RPMI7951 (cell line): Measurements from ENCODE around the gene PTPRN2. TPM values are rescaled to one million over a fixed set of nuclear protein-coding genes. Genes with fewer than 3 reads are reported as not detected.

ENCODE experiments used
- DNase-seq: peaks from one replicate; pipeline ENCODE4 v3.0.0-alpha.2; 2012; ENCODE audit warnings: low read depth
- total RNA-seq: library from RNA; depleted of rRNA; stranded (reverse); fragments of >200 nt; shearing (Covaris generic); gene quantifications from 2 replicates; pipeline ENCODE4 v1.2.3, GENCODE V29; 2014

PTPRN2 gene
- total RNA-seq, 1 experiment from 2014 or later: 9.0 TPM

DNA sequence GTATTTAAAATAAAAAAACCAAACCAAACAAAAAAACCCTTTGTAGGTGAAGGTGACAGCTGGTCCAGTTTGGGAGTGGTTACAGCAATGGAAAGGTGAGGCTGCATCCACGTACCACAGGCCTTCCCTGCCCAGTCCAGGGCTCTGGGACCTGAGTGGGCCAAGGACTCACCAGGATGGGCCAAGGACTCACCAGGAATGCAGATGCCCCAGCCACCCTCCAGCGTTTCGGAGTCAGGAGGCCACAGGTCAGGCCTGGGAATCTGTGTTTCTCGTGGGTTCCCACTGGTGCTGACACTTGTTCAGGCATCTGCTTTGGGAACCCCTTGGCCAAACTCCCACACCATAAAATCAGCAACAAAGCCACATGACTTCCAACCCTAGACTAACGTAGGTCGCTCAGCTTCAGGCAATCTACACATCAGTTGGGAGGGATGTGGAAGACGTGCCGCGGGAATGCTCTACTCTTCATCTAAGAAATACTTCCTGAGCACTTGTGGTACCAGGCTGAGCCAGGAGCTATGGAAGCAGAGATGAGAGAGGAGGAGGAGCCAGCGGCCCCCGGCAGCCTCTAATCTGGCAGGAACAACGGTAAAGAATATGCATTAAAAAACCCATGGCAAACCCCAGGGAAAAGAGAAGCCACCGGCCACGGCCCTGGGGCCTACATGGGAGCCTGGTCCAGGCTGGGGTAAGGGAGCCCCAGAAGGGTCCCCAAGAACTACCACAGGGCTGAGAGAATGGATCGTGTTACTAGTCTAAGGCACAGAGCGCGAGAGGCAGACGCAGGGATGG, 473.4 kb downstream of the PTPRN2 start:
- DNase-seq: no peak

- DNase-seq: no peak
Observed at GRCh38 chr7:158113321-158114025, 474.1 kb downstream of the PTPRN2 start.

DNA sequence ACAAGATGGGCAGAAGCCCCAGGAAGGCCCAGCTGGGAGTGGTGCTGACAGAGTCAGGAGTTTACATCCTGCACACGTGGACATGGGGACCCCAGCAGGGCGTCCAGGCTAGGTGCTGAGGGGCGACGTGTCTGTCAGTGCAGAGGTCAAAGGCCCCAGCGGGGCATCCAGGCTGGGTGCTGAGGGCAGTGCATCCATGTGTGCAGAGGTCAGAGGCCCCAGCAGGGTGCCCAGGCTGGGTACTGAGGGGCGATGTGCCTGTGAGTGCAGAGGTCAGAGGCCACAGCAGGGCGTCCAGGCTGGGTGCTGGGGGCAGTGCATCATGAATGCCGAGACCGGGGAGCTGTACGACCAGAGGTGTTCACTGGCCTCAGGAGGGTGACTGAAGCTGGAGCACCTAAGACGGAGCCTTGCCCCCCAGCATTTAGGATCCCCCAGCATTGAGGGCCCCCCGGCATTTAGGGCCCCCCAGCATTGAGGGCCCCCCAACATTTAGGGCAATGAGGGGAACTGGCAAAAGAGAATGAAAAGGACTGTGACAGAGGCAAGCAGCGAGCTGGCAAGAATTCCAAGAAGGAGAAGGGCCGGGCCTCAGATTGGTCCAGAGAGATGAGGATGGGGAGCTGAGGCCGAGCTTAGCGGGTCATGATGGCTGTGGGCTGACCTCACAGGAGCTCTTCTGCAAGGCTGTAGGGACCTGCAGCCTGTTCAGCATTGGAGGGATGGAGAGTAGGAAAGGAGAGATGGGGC, 474.9 kb downstream of the PTPRN2 start:
- DNase-seq: no peak

DNA sequence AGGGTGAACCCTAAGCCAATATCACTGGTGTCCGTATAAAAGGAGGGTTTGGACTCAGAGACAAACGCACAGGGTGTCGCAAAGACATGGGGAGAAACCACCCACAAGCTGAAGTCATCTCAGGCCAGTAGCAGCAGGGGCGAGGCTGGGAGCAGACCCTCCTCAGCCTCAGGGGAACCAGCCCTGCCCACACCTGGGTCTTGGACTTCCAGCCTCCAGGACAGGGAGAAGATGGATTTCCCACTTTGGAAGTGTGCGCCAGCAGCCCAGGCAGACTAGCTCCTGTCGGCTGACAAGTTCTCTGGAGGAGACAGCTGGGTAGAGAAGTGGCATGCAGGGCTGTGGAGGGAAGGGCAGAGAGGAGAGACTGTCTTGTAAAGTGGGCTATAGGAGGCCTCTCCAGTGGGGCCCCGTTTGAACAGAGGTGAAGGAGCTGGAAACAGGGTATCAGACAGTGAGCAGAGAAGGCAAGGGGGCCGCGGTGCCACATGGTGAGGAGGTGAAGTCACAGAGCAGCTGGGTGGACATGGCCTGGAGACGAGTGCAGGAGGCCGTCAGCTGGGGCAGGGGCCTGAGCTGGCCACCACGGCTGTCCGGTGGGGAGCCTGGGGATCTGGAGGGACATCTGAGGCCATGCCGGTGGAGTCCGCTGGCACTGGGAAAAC, 475.6 kb downstream of the PTPRN2 start:
- no peak for DNase-seq

- DNase-seq: no peak
Observed at GRCh38 chr7:158111049-158111751, 476.4 kb downstream of the PTPRN2 start.

DNA sequence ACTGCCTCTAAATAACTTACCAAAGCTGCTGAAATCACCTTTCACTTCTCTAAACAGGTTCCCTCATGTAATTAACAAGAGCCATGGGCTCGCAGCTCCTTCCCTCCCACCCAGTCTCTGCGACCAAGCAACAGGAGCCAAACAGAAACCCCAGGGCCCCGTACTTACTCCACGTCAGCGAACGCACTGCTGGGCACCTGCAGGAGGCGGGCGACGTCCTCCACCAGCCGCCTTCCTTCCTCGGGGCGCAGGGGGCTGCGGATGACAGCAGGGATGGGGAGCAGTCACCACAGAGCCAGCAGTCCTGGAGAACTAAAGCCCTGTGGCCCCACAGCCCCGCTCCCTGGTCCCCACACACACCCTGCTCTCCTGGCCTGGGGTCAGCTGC, 477.0 kb downstream of the PTPRN2 start:
- DNase-seq: no peak

DNA sequence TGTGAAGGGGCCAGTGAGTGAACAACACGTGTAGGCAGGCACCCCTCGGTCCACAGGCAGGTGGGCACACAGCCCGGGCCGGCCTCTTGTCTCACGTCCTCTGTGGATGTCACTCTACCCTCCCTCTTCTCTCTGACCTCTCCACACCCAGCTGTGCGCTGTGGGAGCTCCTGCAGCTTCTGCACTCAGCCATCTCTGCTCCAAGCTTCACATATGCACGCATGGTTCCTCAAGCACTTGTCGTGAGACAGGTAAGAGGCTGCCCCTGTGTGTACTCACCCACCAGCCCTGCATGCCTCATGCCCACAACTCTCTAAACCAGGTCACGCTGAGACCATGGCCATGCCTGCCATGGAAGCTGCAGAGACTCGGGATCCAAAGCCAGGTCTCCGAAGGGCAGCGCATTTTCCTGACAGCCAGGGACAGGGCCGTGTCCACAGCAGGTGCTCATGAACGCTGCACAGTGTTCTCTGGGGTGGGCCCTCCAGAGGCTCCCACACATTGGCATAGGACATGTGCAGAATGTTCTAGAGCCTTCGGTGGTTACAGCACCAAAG, 477.5 kb downstream of the PTPRN2 start:
- no peak for DNase-seq

- DNase-seq: peak; percentile 17
Observed at GRCh38 chr7:158109364-158110033, 478.1 kb downstream of the PTPRN2 start.

DNA sequence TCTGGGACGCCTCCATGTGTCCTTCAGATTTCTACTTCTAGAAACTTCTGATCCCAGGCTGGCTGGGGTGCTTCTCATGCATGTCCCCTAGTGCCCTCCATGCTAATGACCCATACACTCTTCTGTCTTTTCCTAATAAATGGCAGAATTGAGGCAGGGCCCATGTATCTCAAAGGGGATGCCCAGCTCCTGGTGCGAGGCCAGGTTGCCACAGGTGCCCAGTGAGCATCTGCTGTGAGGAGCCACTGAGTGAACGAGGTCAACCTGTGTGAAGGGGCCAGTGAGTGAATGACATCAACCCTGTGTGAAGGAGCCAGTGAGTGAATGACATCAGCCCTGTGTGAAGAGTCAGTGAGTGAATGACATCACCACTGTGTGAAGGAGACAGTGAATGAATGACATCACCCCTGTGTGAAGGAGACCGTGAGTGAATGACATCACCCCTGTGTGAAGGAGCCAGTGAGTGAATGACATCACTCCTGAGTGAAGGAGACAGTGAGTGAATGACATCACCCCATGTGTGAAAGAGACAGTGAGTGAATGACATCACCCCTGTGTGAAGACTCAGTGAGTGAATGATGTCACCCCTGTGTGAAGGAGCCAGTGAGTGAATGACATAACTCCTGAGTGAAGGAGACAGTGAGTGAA, 478.9 kb downstream of the PTPRN2 start:
- no peak for DNase-seq

GRCh38 chr7:158107806-158108205, 479.8 kb downstream of the PTPRN2 start:
- DNase-seq: no peak

DNA sequence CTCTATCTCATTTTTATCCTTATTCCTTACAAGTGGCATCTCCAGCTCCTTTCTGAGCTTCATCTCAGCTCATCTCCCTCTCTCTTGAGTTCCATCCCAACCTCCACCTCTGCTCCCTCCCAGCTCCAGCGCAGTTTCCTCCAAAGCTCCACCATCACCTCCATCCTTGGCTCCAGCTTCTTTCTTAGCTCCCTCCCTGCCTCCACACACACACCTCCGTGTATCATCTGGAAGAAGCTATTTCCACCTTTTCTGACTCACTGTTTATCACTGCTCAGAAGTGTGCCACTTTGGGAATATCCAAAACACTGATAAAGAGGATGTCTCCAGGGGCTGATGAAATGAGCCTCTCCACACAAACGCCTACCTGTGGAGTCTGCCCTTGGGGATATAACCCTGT, 481.4 kb downstream of the PTPRN2 start:
- DNase-seq: no peak

GRCh38 chr7:158103378-158103777, 484.2 kb downstream of the PTPRN2 start:
- no peak for DNase-seq

DNA sequence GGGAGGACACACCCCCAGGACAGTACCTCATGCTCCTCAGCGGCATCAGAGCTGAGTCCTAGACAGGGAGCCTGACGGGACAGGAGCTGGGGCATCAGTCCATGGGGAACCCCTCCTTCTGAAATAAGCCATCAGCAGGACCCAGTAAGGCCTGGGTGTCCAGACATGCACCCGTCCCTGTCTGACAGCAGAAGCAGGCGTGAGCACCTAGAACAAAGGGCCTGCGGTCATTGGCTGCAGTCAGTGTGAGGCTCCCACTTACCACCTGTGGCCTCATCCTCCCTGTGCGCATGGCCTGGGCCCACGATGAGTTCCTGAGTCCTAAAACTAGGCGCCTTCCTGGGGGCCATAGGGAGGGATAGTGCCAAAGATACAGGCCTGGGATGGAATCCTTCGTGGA, 484.7 kb downstream of the PTPRN2 start:
- DNase-seq: no peak

DNA sequence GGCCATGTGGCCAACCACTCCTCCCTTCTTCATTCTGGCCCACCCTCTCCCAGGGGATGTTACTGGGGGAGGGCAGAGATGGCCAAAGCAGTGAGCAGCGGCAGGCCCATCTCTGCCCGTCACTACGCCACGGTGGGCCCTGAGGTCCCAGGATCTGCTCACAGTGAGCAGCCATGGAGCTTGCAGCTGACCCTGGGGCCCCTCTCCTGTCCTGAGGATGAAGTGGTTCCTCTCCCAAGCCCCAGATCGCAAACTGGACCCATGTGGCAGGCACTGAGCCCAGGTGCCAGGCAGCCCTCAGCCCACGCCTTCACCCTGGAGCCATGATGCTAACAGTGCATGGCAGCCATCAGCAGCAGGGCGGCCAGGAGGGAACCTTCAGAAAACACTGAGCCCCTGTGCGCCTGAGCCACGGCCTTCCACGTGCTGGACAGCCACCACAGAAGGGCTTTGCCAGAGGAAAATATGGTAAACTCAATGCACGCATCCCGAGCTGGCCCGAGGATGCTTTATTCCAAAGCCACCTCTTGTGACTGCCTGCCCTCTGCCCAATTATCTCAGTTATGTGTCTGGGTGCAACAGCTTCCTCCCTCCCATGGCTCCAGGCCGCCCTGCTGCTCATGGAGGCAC, 485.7 kb downstream of the PTPRN2 start:
- DNase-seq: no peak

GRCh38 chr7:158098125-158099030, 489.2 kb downstream of the PTPRN2 start:
- DNase-seq: no peak

DNA sequence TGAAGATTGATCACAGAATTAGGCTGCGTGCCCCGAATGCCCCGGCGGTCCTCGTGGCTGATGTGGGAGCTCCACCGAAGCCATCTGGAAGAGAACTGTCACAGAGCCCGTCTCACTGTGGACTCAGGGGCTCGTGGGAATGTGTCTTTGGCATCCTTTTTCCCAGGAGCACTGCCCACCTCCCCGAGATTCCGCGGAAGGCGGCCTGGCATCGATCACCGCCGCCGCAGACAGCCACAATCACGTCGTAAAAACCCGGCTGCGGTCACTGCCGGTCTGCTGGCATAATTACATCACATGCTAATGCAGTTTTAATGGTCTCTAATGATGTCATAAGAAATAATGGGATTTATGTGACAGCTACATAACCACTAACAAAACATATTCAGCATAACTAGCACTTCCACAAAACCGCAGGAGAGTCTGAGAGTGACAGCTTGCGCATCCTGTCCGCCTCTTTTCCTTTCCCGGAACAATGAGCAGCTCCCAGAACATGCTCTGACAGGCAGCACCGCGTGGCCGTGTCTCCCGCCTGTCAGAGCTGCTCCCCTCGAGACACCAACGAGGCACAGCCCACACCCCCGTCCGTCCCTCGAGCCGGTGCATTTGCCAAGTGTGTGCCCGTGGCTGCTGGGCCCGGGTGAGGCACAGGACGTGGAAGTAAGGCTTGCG, 490.0 kb downstream of the PTPRN2 start:
- DNase-seq: peak; percentile 3

- DNase-seq: no peak
Observed at GRCh38 chr7:158097106-158097452, 490.5 kb downstream of the PTPRN2 start.

- no peak for DNase-seq
Observed at GRCh38 chr7:158096582-158096981, 491.0 kb downstream of the PTPRN2 start.
